Measurements from ENCODE around the gene LILRA6.
A peak's percentile ranks its signal among the peaks of the same experiment; 100 is the strongest.

The LILRA6 gene

GRCh38 chr19:54189145-54189734, 53.4 kb downstream of the LILRA6 start, which contains the start of gene MBOAT7:
MBOAT7 (minus strand) TSS chr19:54189580; CDS start chr19:54188508, 1,072 bp downstream.
- DNase-seq, result peak in 3 of 56 donors; percentile 52 to 71 (median 68)

GRCh38 chr19:54188215-54188871, 54.2 kb downstream of the LILRA6 start:
- peak in 10 of 56 donors; percentile 5 to 42 (median 20) for DNase-seq

GRCh38 chr19:54186934-54187381, 55.6 kb downstream of the LILRA6 start:
- DNase-seq, result no peak

Measured in nucleus accumbens (tissue), 56 donors.